ENCODE results near the gene ZDHHC24. TPM values are rescaled to one million over a fixed set of nuclear protein-coding genes. Genes with fewer than 3 reads are reported as not detected.

ZDHHC24 gene
- total and polyA plus RNA-seq, 2 experiments from 2014 or later: 5.6 to 13.1 TPM

GRCh38 chr11:66529655-66530054, 16.2 kb downstream of the ZDHHC24 start:
- no peaks in the 10 kb centered on the region for H3K9me2 ChIP-seq (ENCODE audit: insufficient read depth)
- no peak overlapping the region for H3K4me2 ChIP-seq
- no peaks in the 10 kb centered on the region for H3K9me3 Mint-ChIP-seq
- H3K79me2 ChIP-seq (replicated peaks; ENCODE audit: insufficient read depth): no peaks in the 10 kb centered on the region
- no peak overlapping the region for H2AFZ ChIP-seq
- H3K4me3 Mint-ChIP-seq: no peak overlapping the region
- no peaks in the 10 kb centered on the region for H3K36me3 ChIP-seq (ENCODE audit: insufficient read depth)
- H3K27ac Mint-ChIP-seq: no peak overlapping the region
- peaks cover 7% of the 10 kb centered on the region for H3K27me3 Mint-ChIP-seq (ENCODE audit: insufficient read depth, low read depth, poor library complexity)
- H3K27me3 ChIP-seq (ENCODE audit: insufficient read depth): no peaks in the 10 kb centered on the region
- DNase-seq (ENCODE audit: low spot score): no peak
- TF ChIP-seq REST (IDR thresholded peaks at IDR 0.05; ENCODE audit: unreplicated experiment): no peak
- TF ChIP-seq ETS1 (IDR thresholded peaks at IDR 0.05): no peak
- no peak for TF ChIP-seq ZNF114 (CRISPR knock-in tag; IDR thresholded peaks at IDR 0.05)
- TF ChIP-seq EZH2 (IDR thresholded peaks at IDR 0.05; ENCODE audit: low read depth, unreplicated experiment): no peak
- TF ChIP-seq POLR2AphosphoS5 (IDR thresholded peaks at IDR 0.05; ENCODE audit: low read depth): no peak
- TF ChIP-seq CREB1 (CRISPR knock-in tag; IDR thresholded peaks at IDR 0.05; ENCODE audit: low read depth): no peak
- no peak for TF ChIP-seq ZNF462 (CRISPR knock-in tag; IDR thresholded peaks at IDR 0.05)
- no peak for TF ChIP-seq JUNB (IDR thresholded peaks at IDR 0.05; ENCODE audit: unreplicated experiment)
- H4K20me1 ChIP-seq (replicated peaks; ENCODE audit: insufficient read depth): no peaks in the 10 kb centered on the region
- no peak overlapping the region for H3K4me3 ChIP-seq
- peaks cover 5% of the 10 kb centered on the region; the same call in 2 of the 3 replicates for H3K4me1 Mint-ChIP-seq
- peaks cover 7% of the 10 kb centered on the region; the same call in 1 of the 3 replicates for H3K36me3 Mint-ChIP-seq (ENCODE audit: low read depth)
- no peaks in the 10 kb centered on the region for H3K4me1 ChIP-seq (ENCODE audit: insufficient read depth)
- H3K27ac ChIP-seq (ENCODE audit: low read depth): no peak overlapping the region
- no peaks in the 10 kb centered on the region for H3F3A ChIP-seq (replicated peaks; ENCODE audit: low read depth)
- no peak for ATAC-seq
